ENCODE data around the gene RUNX2. TPM values are rescaled to one million over a fixed set of nuclear protein-coding genes. Genes with fewer than 3 reads are reported as not detected.

RUNX2 gene
- total and polyA plus RNA-seq, 10 of the 15 experiments (the other 5 are each of a cell fraction or from before 2014, with no cell fraction given), result 0.01 to 0.77 (median 0.15) TPM; not detected in 3

DNA sequence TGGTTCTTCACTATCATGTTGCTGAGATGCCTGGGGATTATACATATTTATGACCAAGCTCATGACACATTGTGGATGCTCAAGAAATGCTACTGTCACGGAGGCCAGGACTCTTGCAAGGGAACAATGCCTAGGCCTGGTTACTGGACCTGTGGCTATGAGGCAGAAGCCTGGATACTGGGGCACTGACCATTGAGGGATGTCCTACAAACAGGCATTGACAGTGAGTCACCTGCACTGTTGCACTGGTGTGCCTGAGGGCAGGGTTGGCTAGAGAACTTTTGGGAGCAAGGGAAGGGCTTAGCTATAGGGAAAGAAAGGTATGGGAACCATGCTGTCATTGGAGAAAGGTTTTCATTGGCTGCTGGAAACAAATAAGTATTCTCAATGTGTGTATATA, 362.7 kb downstream of the RUNX2 start (continued):
- TF ChIP-seq, protein P1, sequence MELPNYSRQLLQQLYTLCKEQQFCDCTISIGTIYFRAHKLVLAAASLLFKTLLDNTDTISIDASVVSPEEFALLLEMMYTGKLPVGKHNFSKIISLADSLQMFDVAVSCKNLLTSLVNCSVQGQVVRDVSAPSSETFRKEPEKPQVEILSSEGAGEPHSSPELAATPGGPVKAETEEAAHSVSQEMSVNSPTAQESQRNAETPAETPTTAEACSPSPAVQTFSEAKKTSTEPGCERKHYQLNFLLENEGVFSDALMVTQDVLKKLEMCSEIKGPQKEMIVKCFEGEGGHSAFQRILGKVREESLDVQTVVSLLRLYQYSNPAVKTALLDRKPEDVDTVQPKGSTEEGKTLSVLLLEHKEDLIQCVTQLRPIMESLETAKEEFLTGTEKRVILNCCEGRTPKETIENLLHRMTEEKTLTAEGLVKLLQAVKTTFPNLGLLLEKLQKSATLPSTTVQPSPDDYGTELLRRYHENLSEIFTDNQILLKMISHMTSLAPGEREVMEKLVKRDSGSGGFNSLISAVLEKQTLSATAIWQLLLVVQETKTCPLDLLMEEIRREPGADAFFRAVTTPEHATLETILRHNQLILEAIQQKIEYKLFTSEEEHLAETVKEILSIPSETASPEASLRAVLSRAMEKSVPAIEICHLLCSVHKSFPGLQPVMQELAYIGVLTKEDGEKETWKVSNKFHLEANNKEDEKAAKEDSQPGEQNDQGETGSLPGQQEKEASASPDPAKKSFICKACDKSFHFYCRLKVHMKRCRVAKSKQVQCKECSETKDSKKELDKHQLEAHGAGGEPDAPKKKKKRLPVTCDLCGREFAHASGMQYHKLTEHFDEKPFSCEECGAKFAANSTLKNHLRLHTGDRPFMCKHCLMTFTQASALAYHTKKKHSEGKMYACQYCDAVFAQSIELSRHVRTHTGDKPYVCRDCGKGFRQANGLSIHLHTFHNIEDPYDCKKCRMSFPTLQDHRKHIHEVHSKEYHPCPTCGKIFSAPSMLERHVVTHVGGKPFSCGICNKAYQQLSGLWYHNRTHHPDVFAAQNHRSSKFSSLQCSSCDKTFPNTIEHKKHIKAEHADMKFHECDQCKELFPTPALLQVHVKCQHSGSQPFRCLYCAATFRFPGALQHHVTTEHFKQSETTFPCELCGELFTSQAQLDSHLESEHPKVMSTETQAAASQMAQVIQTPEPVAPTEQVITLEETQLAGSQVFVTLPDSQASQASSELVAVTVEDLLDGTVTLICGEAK (IDR thresholded peaks at IDR 0.05; ENCODE audit: borderline replicate concordance), result no peak
- TF ChIP-seq IKZF2 (IDR thresholded peaks at IDR 0.05) (no peak), DPF2 (IDR thresholded peaks at IDR 0.05) (no peak), ZNF687 (IDR thresholded peaks at IDR 0.05) (no peak)
- TF ChIP-seq, protein P2, sequence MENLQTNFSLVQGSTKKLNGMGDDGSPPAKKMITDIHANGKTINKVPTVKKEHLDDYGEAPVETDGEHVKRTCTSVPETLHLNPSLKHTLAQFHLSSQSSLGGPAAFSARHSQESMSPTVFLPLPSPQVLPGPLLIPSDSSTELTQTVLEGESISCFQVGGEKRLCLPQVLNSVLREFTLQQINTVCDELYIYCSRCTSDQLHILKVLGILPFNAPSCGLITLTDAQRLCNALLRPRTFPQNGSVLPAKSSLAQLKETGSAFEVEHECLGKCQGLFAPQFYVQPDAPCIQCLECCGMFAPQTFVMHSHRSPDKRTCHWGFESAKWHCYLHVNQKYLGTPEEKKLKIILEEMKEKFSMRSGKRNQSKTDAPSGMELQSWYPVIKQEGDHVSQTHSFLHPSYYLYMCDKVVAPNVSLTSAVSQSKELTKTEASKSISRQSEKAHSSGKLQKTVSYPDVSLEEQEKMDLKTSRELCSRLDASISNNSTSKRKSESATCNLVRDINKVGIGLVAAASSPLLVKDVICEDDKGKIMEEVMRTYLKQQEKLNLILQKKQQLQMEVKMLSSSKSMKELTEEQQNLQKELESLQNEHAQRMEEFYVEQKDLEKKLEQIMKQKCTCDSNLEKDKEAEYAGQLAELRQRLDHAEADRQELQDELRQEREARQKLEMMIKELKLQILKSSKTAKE (IDR thresholded peaks at IDR 0.05; ENCODE audit: low read depth, poor library complexity, severe bottlenecking), result no peak
